ACC112 (cell line): Measurements from ENCODE around the gene RAD18.

Experiments used
- H2AFZ ChIP-seq: fragments of 200-600 bp; sonication (generic); one replicate; pipeline ENCODE4 v1.6.0; 2017; ENCODE audit warnings: antibody characterized with exemption, low read length; ENCODE audit not compliant: unreplicated experiment
- H3K27ac ChIP-seq: fragments of 200-600 bp; sonication (generic); 2 replicates; pipeline ENCODE4 v1.5.1; 2014; ENCODE audit warnings: low read depth, mild to moderate bottlenecking, antibody characterized with exemption, low read length, moderate library complexity
- H3K27me3 ChIP-seq: fragments of 200-600 bp; sonication (generic); 2 replicates; pipeline ENCODE4 v1.6.1; 2014; ENCODE audit warnings: mild to moderate bottlenecking, antibody characterized with exemption, low read length, moderate library complexity, mixed read lengths; ENCODE audit not compliant: insufficient read depth
- H3K36me3 ChIP-seq: fragments of 200-600 bp; sonication (generic); 2 replicates; pipeline ENCODE4 v1.6.1; 2016; ENCODE audit warnings: mild to moderate bottlenecking, antibody characterized with exemption, low read length, moderate library complexity, mixed read lengths; ENCODE audit not compliant: insufficient read depth
- H3K4me1 ChIP-seq: fragments of 200-600 bp; sonication (generic); one replicate; pipeline ENCODE4 v1.6.1; 2016; ENCODE audit warnings: low read length, mixed read lengths; ENCODE audit not compliant: insufficient read depth, unreplicated experiment, control insufficient read depth
- H3K4me3 ChIP-seq: fragments of 200-600 bp; sonication (generic); 2 replicates; pipeline ENCODE4 v1.5.1; 2014; ENCODE audit warnings: mild to moderate bottlenecking, low read depth, low read length
- H3K79me2 ChIP-seq: fragments of 200-600 bp; sonication (generic); one replicate; pipeline ENCODE4 v1.6.0; 2016; ENCODE audit warnings: low read length; ENCODE audit not compliant: control insufficient read depth, unreplicated experiment, insufficient read depth

The RAD18 gene

GRCh38 chr3:8963137-8963853 is at the start of gene RAD18:
Gene RAD18 (minus strand): TSS chr3:8963472. CDS start chr3:8963385, 87 bp downstream.
- Histone ChIP-seq H3K4me3 (peak within 1 kb of the TSS; percentile 89), H3K79me2 (peaks cover 49% of the 10 kb centered on the region), H2AFZ (peak within 1 kb of the TSS; percentile 98), H3K36me3 (0 out of 2 replicates have a peak, but pooled peaks cover 6% of the 10 kb centered on the region), H3K27me3 (peaks cover 3% of the 10 kb centered on the region), H3K27ac (peak within 1 kb of the TSS; percentile 57), H3K4me1 (peaks cover 34% of the 10 kb centered on the region)

- no peaks in the 10 kb centered on the region for H3K36me3 ChIP-seq
- no peaks in the 10 kb centered on the region for H3K4me1 ChIP-seq
- H2AFZ ChIP-seq, result no peak overlapping the region
- no peaks in the 10 kb centered on the region for H3K79me2 ChIP-seq
- no peak overlapping the region for H3K27ac ChIP-seq
- peaks cover 14% of the 10 kb centered on the region for H3K27me3 ChIP-seq
- H3K4me3 ChIP-seq, result no peak overlapping the region
Observed at GRCh38 chr3:9012521-9012920, 49.2 kb upstream of the RAD18 start.

- Histone ChIP-seq H3K4me1 (no peaks in the 10 kb centered on the region), H3K79me2 (no peaks in the 10 kb centered on the region)
Observed at GRCh38 chr3:9009976-9010545, 46.8 kb upstream of the RAD18 start.

GRCh38 chr3:9008550-9009255 is 45.4 kb upstream of the RAD18 start:
- H3K27ac ChIP-seq, result no peak overlapping the region
- no peak overlapping the region for H3K4me3 ChIP-seq
- H3K79me2 ChIP-seq, result no peaks in the 10 kb centered on the region
- H2AFZ ChIP-seq, result no peak overlapping the region
- H3K4me1 ChIP-seq, result no peaks in the 10 kb centered on the region
- H3K36me3 ChIP-seq, result no peaks in the 10 kb centered on the region
- no peaks in the 10 kb centered on the region; the same call in 1 of the 2 replicates for H3K27me3 ChIP-seq

More at GRCh38 chr3:9009976-9010545, 46.8 kb upstream of the RAD18 start:
- no peak overlapping the region for H2AFZ ChIP-seq
- H3K36me3 ChIP-seq, result no peaks in the 10 kb centered on the region
- no peak overlapping the region for H3K4me3 ChIP-seq
- no peak overlapping the region for H3K27ac ChIP-seq
- H3K27me3 ChIP-seq, result no peaks in the 10 kb centered on the region; the same call in 1 of the 2 replicates

- H3K27ac ChIP-seq, result no peak overlapping the region
Observed at GRCh38 chr3:9007928-9008327, 44.7 kb upstream of the RAD18 start.

GRCh38 chr3:9007213-9007612 is 43.9 kb upstream of the RAD18 start:
- no peaks in the 10 kb centered on the region for H3K4me1 ChIP-seq
- no peaks in the 10 kb centered on the region for H3K36me3 ChIP-seq
- H3K27me3 ChIP-seq, result peaks cover 11% of the 10 kb centered on the region
- no peaks in the 10 kb centered on the region for H3K79me2 ChIP-seq
- H3K4me3 ChIP-seq, result no peak overlapping the region
- H2AFZ ChIP-seq, result no peak overlapping the region
- H3K27ac ChIP-seq, result no peak overlapping the region

More at GRCh38 chr3:9007928-9008327, 44.7 kb upstream of the RAD18 start:
- peaks cover 7% of the 10 kb centered on the region for H3K27me3 ChIP-seq
- H3K4me1 ChIP-seq, result no peaks in the 10 kb centered on the region
- H3K4me3 ChIP-seq, result no peak overlapping the region
- no peaks in the 10 kb centered on the region for H3K36me3 ChIP-seq
- H3K79me2 ChIP-seq, result no peaks in the 10 kb centered on the region
- H2AFZ ChIP-seq, result no peak overlapping the region

- Histone ChIP-seq H3K79me2 (no peaks in the 10 kb centered on the region), H3K27me3 (peaks cover 47% of the 10 kb centered on the region), H3K4me3 (no peak overlapping the region), H2AFZ (no peak overlapping the region), H3K27ac (no peak overlapping the region), H3K36me3 (no peaks in the 10 kb centered on the region), H3K4me1 (no peaks in the 10 kb centered on the region)
Observed at GRCh38 chr3:9000041-9000440, 36.8 kb upstream of the RAD18 start.

- no peak overlapping the region for H2AFZ ChIP-seq
- H3K36me3 ChIP-seq, result no peaks in the 10 kb centered on the region
- no peak overlapping the region for H3K27ac ChIP-seq
- no peaks in the 10 kb centered on the region for H3K79me2 ChIP-seq
- H3K27me3 ChIP-seq, result peaks cover 35% of the 10 kb centered on the region
- H3K4me3 ChIP-seq, result no peak overlapping the region
- H3K4me1 ChIP-seq, result no peaks in the 10 kb centered on the region
Observed at GRCh38 chr3:8997151-8997550, 33.9 kb upstream of the RAD18 start.

GRCh38 chr3:8996681-8997121 is 33.4 kb upstream of the RAD18 start:
- no peaks in the 10 kb centered on the region for H3K79me2 ChIP-seq
- H2AFZ ChIP-seq, result no peak overlapping the region
- H3K27ac ChIP-seq, result no peak overlapping the region
- peaks cover 31% of the 10 kb centered on the region for H3K27me3 ChIP-seq
- no peaks in the 10 kb centered on the region for H3K36me3 ChIP-seq
- H3K4me3 ChIP-seq, result no peak overlapping the region
- no peaks in the 10 kb centered on the region for H3K4me1 ChIP-seq

GRCh38 chr3:8996216-8996615 is 32.9 kb upstream of the RAD18 start:
- H3K27ac ChIP-seq, result no peak overlapping the region

More at GRCh38 chr3:8996216-8996615, 32.9 kb upstream of the RAD18 start:
- Histone ChIP-seq H3K79me2 (no peaks in the 10 kb centered on the region), H3K27me3 (peaks cover 26% of the 10 kb centered on the region; the same call in 1 of the 2 replicates), H3K4me1 (no peaks in the 10 kb centered on the region), H3K36me3 (no peaks in the 10 kb centered on the region), H3K4me3 (no peak overlapping the region), H2AFZ (no peak overlapping the region)
